Measurements from ENCODE around the gene DPT. TPM values are rescaled to one million over a fixed set of nuclear protein-coding genes. Genes with fewer than 3 reads are reported as not detected.

DPT gene
- total RNA-seq, 1 experiment from 2014 or later = not detected

DNA sequence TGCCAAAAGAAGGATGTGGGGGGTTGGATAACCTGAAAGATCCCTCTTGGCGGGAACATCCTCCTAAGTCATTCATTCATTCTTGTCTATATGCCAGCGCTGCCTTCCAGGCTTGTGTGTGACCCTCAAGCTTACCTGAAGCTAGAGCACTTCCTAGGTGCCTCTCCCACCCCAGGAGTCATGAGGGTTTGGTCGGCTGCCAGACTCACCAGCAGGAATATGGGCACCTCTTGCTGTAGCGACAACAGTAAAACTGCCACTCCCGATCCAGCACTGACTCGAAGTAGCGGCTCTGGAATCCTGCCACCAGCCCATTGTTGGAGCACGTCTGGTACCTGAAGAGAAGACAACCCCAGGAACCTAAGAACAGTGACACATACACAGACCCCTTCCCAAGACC lies 15.0 kb downstream of the DPT start:
- H3K27ac ChIP-seq (ENCODE audit: low read depth, low read length) = no peak overlapping the region
- H3K9me2 ChIP-seq (ENCODE audit: insufficient read depth) = no peaks in the 10 kb centered on the region
- no peak overlapping the region for H3K9ac ChIP-seq (ENCODE audit: low read length)
- no peak for TF ChIP-seq SIN3A (IDR thresholded peaks at IDR 0.05; ENCODE audit: low read depth)
- no peak for ATAC-seq
- H3K4me1 ChIP-seq (ENCODE audit: control insufficient read depth in 1 of 2, insufficient read depth in 2 of 2, low read length in 2 of 2) = peaks cover 1 to 13% of the 10 kb centered on the region in 2 experiments; a peak in 2 of 4 replicates
- RAD21 ChIA-PET (ENCODE audit: low non-redundant PET in 1 of 2, low total read pairs in 2 of 2, uncharacterized antibody in 2 of 2, unreplicated experiment in 2 of 2) = no interaction called here
- no peak overlapping the region for H3K4me2 ChIP-seq (ENCODE audit: low read length)
- BruUV-seq (replicated peaks) = no TSS peak
- no peaks in the 10 kb centered on the region for H3K36me3 ChIP-seq (ENCODE audit: control insufficient read depth in 1 of 2, insufficient read depth in 2 of 2, low read length in 2 of 2)
- H4K20me1 ChIP-seq (ENCODE audit: insufficient read depth) = no peaks in the 10 kb centered on the region
- CTCF ChIA-PET = no interaction called here
- no peak for DNase-seq (ENCODE audit: low read depth, low spot score)
- POLR2A ChIA-PET = no interaction called here
- H3K4me3 ChIP-seq (replicated peaks in 1 of 2; ENCODE audit: low read depth in 1 of 2, low read length in 2 of 2) = no peak overlapping the region
- H3K27me3 ChIP-seq (ENCODE audit: insufficient read depth, low read length) = no peaks in the 10 kb centered on the region
- H2AFZ ChIP-seq (ENCODE audit: low read depth, low read length, poor library complexity, severe bottlenecking) = no peak overlapping the region
- H3K9me3 ChIP-seq (ENCODE audit: control insufficient read depth in 1 of 2, insufficient read depth in 1 of 2, low read depth in 1 of 2, low read length in 2 of 2) = no peaks in the 10 kb centered on the region
- H3K79me2 ChIP-seq (ENCODE audit: insufficient read depth, low read length) = no peaks in the 10 kb centered on the region
- intact Hi-C loops (cut with micrococcal nuclease) = no loop called here

DNA sequence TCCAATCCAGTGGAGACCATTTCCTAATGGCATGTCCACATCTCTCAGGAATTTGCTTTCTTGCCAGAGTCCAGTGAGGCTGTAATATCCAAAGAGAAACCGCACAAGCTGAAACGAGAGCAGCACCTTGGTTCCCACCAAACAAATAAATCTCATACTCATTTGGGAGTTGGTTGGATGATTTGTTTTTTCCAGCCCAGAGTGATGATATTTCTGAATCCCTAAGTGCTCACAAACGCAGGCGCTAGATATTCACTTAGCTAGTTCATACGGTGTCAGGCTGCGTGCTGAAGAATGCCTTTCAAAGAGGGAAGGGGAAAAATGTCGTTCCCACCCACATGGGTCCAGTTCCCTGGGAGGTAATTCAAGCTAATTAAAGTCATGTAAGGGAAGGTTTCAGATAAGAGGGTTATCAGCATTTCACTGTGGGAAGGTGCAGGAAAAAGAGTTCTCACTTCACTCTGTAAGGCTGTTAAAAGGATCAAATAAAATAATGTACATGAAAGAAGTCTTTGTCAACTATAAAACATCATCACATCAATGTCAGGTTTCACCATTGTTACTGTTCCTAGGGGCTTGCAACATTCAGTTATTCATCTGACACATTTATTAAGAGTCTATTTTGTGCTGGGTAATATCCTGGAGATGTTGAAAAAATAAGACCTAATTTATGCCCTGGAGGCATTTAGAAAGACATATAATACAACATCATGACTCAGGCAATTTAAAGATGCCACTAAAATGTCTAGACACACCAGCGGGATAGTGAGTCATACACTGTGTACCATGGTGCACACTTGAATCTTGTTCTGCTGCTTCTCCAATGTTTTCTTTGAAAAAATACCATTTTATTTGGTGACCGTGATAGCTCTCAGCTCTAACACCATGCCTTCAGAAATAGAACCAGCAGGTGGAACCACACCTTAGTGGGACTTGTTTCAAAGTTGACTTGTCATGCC lies 19.3 kb downstream of the DPT start:
- no peak overlapping the region for H3K4me2 ChIP-seq (ENCODE audit: low read length)
- DNase-seq (ENCODE audit: low read depth, low spot score) (peak; percentile 23), ATAC-seq (peak; percentile 76)
- no peak overlapping the region for H3K27ac ChIP-seq (ENCODE audit: low read depth, low read length)
- H2AFZ ChIP-seq (ENCODE audit: low read depth, low read length, poor library complexity, severe bottlenecking) = no peak overlapping the region
- H3K4me1 ChIP-seq (ENCODE audit: control insufficient read depth in 1 of 2, insufficient read depth in 2 of 2, low read length in 2 of 2) = peaks cover 0 to 9% of the 10 kb centered on the region in 2 experiments; a peak in 2 of 4 replicates
- no peaks in the 10 kb centered on the region for H3K79me2 ChIP-seq (ENCODE audit: insufficient read depth, low read length)
- ChIA-PET RAD21 (ENCODE audit: low non-redundant PET in 1 of 2, low total read pairs in 2 of 2, uncharacterized antibody in 2 of 2, unreplicated experiment in 2 of 2) (no interaction called here), CTCF (no interaction called here), POLR2A (no interaction called here)
- no peak for TF ChIP-seq ELF1 (IDR thresholded peaks at IDR 0.05; ENCODE audit: borderline replicate concordance, low read depth)
- TF ChIP-seq TCF7L2 (IDR thresholded peaks at IDR 0.05; ENCODE audit: borderline replicate concordance, extremely low read depth, insufficient read depth, insufficient read length) = no peak
- TF ChIP-seq FOSL1 (IDR thresholded peaks at IDR 0.05; ENCODE audit: low read depth) = peak; percentile 41; the same call in 1 of the 2 replicates
- peak; percentile 41 for TF ChIP-seq JUND (IDR thresholded peaks at IDR 0.05)
- no peak for TF ChIP-seq ZFX (IDR thresholded peaks at IDR 0.05)
- H3K4me3 ChIP-seq (replicated peaks in 1 of 2; ENCODE audit: low read depth in 1 of 2, low read length in 2 of 2) = no peak overlapping the region
- H4K20me1 ChIP-seq (ENCODE audit: insufficient read depth) = no peaks in the 10 kb centered on the region
- no TSS peak for BruUV-seq (replicated peaks)
- no peaks in the 10 kb centered on the region for H3K9me3 ChIP-seq (ENCODE audit: control insufficient read depth in 1 of 2, insufficient read depth in 1 of 2, low read depth in 1 of 2, low read length in 2 of 2)
- H3K9me2 ChIP-seq (ENCODE audit: insufficient read depth) = no peaks in the 10 kb centered on the region
- H3K36me3 ChIP-seq (ENCODE audit: control insufficient read depth in 1 of 2, insufficient read depth in 2 of 2, low read length in 2 of 2) = no peaks in the 10 kb centered on the region
- no peaks in the 10 kb centered on the region for H3K27me3 ChIP-seq (ENCODE audit: insufficient read depth, low read length)
- intact Hi-C loops (cut with micrococcal nuclease) = no loop called here
- H3K9ac ChIP-seq (ENCODE audit: low read length) = no peak overlapping the region

Measured in HCT116 (cell line).